K562 (cell line): ENCODE data around the gene ADGRG4. TPM values are rescaled to one million over a fixed set of nuclear protein-coding genes. Genes with fewer than 3 reads are reported as not detected.
A peak's percentile ranks its signal among the peaks of the same experiment; 100 is the strongest.

ENCODE experiments used
- ATAC-seq: fragments of 200-7000 bp; cut with Tn5 transposase; 3 replicates; pipeline ENCODE4 v1.9.1; 2020; ENCODE audit warnings: moderate library complexity
- BruUV-seq: library from RNA; stranded (reverse); fragments of 400-500 nt; replicated peaks from 2 replicates; lab custom pipeline; 2021; lab: Mats Ljungman, UMichigan
- CTCF ChIA-PET: fragments of 300-600 bp; formaldehyde crosslinking; extraction: SDS; loops from one replicate; lab custom pipeline; 2021; ENCODE audit warnings: low intra/inter-chr PET ratio; lab: Yijun Ruan, JAX
- POLR2A ChIA-PET: fragments of 300-600, 350-650 bp; sonication (Branson Sonifier 250); formaldehyde crosslinking; extraction: SDS; loops from one replicate; lab custom pipeline; 2021; ENCODE audit warnings: antibody characterized with exemption, inconsistent platforms; lab: Yijun Ruan, JAX
- DNase-seq, 4 experiments: peaks; one replicate each; pipeline versions ENCODE4 v3.0.0 to v3.0.0-alpha.2; 2011 to 2018; ENCODE audit warnings: low spot score in 3 of 4, mixed read lengths in 3 of 4; ENCODE audit errors: extremely low read depth in 1 of 4
- FAIRE-seq: peaks from 2 replicates; lab custom pipeline; 2011; peaks lifted over from hg19 to GRCh38; lab: Jason Lieb, UNC
- H2AFZ ChIP-seq: 2 replicates; pipeline ENCODE4 v1.6.0; 2011; ENCODE audit warnings: low read depth, low read length, control low read depth, inconsistent platforms
- H3K27ac ChIP-seq: fragments of 200-600 bp; 3 replicates; pipeline ENCODE4 v1.8.0; 2011; ENCODE audit warnings: low read depth, mild to moderate bottlenecking, control low read depth, inconsistent platforms, low read length, moderate library complexity, mixed read lengths; ENCODE audit errors: extremely low read depth
- H3K27me3 ChIP-seq, 2 experiments: fragments of 300-600 bp in 1 of 2; 2 replicates in 1 of 2; 3 replicates in 1 of 2; pipeline versions ENCODE4 v1.6.0 to v1.8.0; 2011; ENCODE audit warnings: inconsistent platforms in 2 of 2, low read length in 2 of 2, mild to moderate bottlenecking in 1 of 2, mixed read lengths in 1 of 2, moderate library complexity in 1 of 2; ENCODE audit not compliant: control insufficient read depth in 2 of 2, insufficient read depth in 2 of 2
- H3K36me3 ChIP-seq: fragments of 300-600 bp; 3 replicates; pipeline ENCODE4 v1.8.0; 2011; ENCODE audit warnings: mild to moderate bottlenecking, low read length, inconsistent platforms; ENCODE audit not compliant: control insufficient read depth, insufficient read depth
- H3K4me1 ChIP-seq, 2 experiments: fragments of 200-600 bp in 1 of 2; replicated peaks in 1 of 2; 2 replicates in 1 of 2; 3 replicates in 1 of 2; pipeline versions ENCODE4 v1.5.1 to v1.8.0; 2011; ENCODE audit warnings: inconsistent platforms in 2 of 2, low read length in 2 of 2, mild to moderate bottlenecking in 1 of 2, mixed read lengths in 1 of 2, moderate library complexity in 1 of 2; ENCODE audit not compliant: control insufficient read depth in 2 of 2, insufficient read depth in 2 of 2
- H3K4me2 ChIP-seq: 2 replicates; pipeline ENCODE4 v1.6.1; 2011; ENCODE audit warnings: low read length, control low read depth, inconsistent platforms, mixed read lengths; ENCODE audit not compliant: insufficient read depth
- H3K4me3 ChIP-seq: fragments of 200-600 bp; sonication (generic), shearing (Covaris generic); 2 replicates; pipeline ENCODE4 v1.5.1; 2016; ENCODE audit warnings: control low read depth, inconsistent platforms
- H3K79me2 ChIP-seq: fragments of 200-600 bp; 3 replicates; pipeline ENCODE4 v1.8.0; 2011; ENCODE audit warnings: low read length, inconsistent platforms; ENCODE audit not compliant: control insufficient read depth, insufficient read depth
- H3K9ac ChIP-seq, 2 experiments: 2 replicates each; pipeline versions ENCODE4 v1.6.0 to v1.6.1; 2011; ENCODE audit warnings: low read depth in 2 of 2, low read length in 2 of 2, control low read depth in 1 of 2, inconsistent platforms in 1 of 2, mild to moderate bottlenecking in 1 of 2, mixed read lengths in 1 of 2; ENCODE audit not compliant: insufficient read depth in 1 of 2
- H3K9me1 ChIP-seq: one replicate; pipeline ENCODE4 v1.6.0; 2011; ENCODE audit warnings: inconsistent platforms, mild to moderate bottlenecking, low read length, moderate library complexity; ENCODE audit not compliant: control insufficient read depth, insufficient read depth
- H3K9me3 ChIP-seq: replicated peaks from 2 replicates; pipeline ENCODE4 v1.5.1; 2011; ENCODE audit warnings: low read depth, low read length, inconsistent platforms; ENCODE audit not compliant: control insufficient read depth, insufficient read depth
- H4K20me1 ChIP-seq: replicated peaks from 2 replicates; pipeline ENCODE4 v1.6.1; 2011; ENCODE audit warnings: low read length, inconsistent platforms, mixed read lengths; ENCODE audit not compliant: control insufficient read depth, insufficient read depth
- CCNT2 ChIP-seq: IDR thresholded peaks from 2 replicates; pipeline ENCODE4 v1.6.1; 2011; ENCODE audit warnings: borderline replicate concordance, low read depth, mild to moderate bottlenecking, moderate library complexity, mixed read lengths, low read length; ENCODE audit not compliant: insufficient read length; ENCODE audit errors: extremely low read depth
- CTCF ChIP-seq, 3 experiments: IDR thresholded peaks in 2 of 3; conservative IDR thresholded peaks in 1 of 3; 2 replicates each; pipeline ENCODE4 v1.5.1; 2011 to 2012; ENCODE audit warnings: low read length in 3 of 3, mild to moderate bottlenecking in 3 of 3, control low read depth in 2 of 3, improper control_type of control experiment in 1 of 3, inconsistent platforms in 1 of 3, low read depth in 1 of 3, mixed read lengths in 1 of 3, moderate library complexity in 1 of 3; ENCODE audit not compliant: insufficient read depth in 2 of 3
- DPF2 ChIP-seq: fragments of 450-650 bp; IDR thresholded peaks from 2 replicates; pipeline ENCODE4 v1.6.1; 2016
- WGBS: fragments of 100-300 bp; shearing (Covaris generic); methylation state at CpG from one replicate; pipeline ENCODE4 v1.1.6; 2016; ENCODE audit warnings: low coverage, mixed read lengths; ENCODE audit not compliant: insufficient coverage; ENCODE audit errors: missing lambda C conversion rate; 5-methylcytosine and 5-hydroxymethylcytosine counted together
- in situ Hi-C: fragments of 300-500 bp; cut with MboI; formaldehyde crosslinking; loops from 4 replicates; pipeline ENCODE4 v1.15.0; 2018; ENCODE audit warnings: inconsistent platforms, mixed read lengths
- intact Hi-C: fragments of 100-400 bp; cut with micrococcal nuclease; formaldehyde crosslinking; loops from 2 replicates; pipeline ENCODE4 v1.14.2; 2022
- polyA plus RNA-seq, 8 experiments: library from polyadenylated mRNA; depleted of rRNA in 4 of 8; stranded (reverse) in 5 of 8; unstranded in 3 of 8; fragments of >200 nt; fragmentation: Nextera tagmentation in 2 of 8; fragmentation: Illumina TruSeq in 1 of 8; extraction: Ambion mirVana in 2 of 8; extraction: Trizol in 1 of 8; gene quantifications; 2 replicates each; pipeline versions ENCODE4 v1.2.1 to v1.2.3, GENCODE V29; 2011 to 2014; ENCODE audit warnings: inconsistent platforms in 1 of 8, missing spikeins in 1 of 8
- total RNA-seq, 7 experiments: library from RNA; depleted of rRNA in 6 of 7; stranded (reverse); fragments of >200 nt in 6 of 7; fragmentation: Illumina TruSeq in 2 of 7; extraction: Trizol in 2 of 7; gene quantifications; 2 replicates each; pipeline versions ENCODE4 v1.2.1 to v1.2.3, GENCODE V29; 2011 to 2021; ENCODE audit warnings: low replicate concordance in 1 of 7

ADGRG4 gene
- total and polyA plus RNA-seq, 9 of the 15 experiments (the other 6 are each of a cell fraction or from before 2014, with no cell fraction given), result not detected

GRCh38 chrX:136336623-136337022 lies 35.9 kb downstream of the ADGRG4 start:
- CTCF ChIA-PET, result no interaction called here

More at GRCh38 chrX:136336623-136337022, 35.9 kb downstream of the ADGRG4 start:
- ATAC-seq, result no peak
- BruUV-seq, result no TSS peak
- no peaks in the 10 kb centered on the region for H3K4me1 ChIP-seq
- H3K27ac ChIP-seq, result no peak overlapping the region
- TF ChIP-seq DPF2 (no peak), CTCF (IDR thresholded peaks at IDR 0.05 in 2 of 3, conservative IDR thresholded peaks at IDR 0.05 in 1 of 3; ENCODE audit: insufficient read depth in 2 of 3, low read depth in 1 of 3, low read length in 3 of 3) (peak in 2 of 3 experiments; percentile 30 to 35; a peak in 2 of 6 replicates), CCNT2 (no peak)
- TF ChIP-seq, all 486 proteins: peak for 1
- Histone ChIP-seq H3K27me3 (no peaks in the 10 kb centered on the region), H3K79me2 (no peaks in the 10 kb centered on the region), H3K4me2 (no peak overlapping the region), H3K9me1 (no peaks in the 10 kb centered on the region), H3K9ac (no peak overlapping the region), H3K4me3 (no peak overlapping the region), H2AFZ (no peak overlapping the region), H3K36me3 (no peaks in the 10 kb centered on the region), H3K9me3 (no peaks in the 10 kb centered on the region), H4K20me1 (no peaks in the 10 kb centered on the region)
- DNase-seq, result peak in 2 of 4 experiments; percentile 6 to 12
- intact Hi-C loops (no loop called here), in situ Hi-C loops (no loop called here)
- WGBS, result 0% methylated on average over 1 of the region's 1 CpG
- peak; percentile 72 for FAIRE-seq
- POLR2A ChIA-PET, result no interaction called here
